Activated CD8-positive, alpha-beta memory T cell treated with anti-CD3 and anti-CD28 coated beads, Interleukin-2, amount 10 ng/mL, durations not matched to agents 7 days and 5 days (primary cell): Measurements from ENCODE around the gene ACKR4. TPM values are rescaled to one million over a fixed set of nuclear protein-coding genes. Genes with fewer than 3 reads are reported as not detected.

Experiments used
- ATAC-seq: fragments of 150-1000 bp; cut with Tn5 transposase; one replicate; pipeline ENCODE4 v1.10.0; 2021; ENCODE audit warnings: moderate library complexity
- CTCF ChIA-PET: fragments of 350-600 bp; sonication (Branson Sonifier 250); formaldehyde crosslinking; loops from one replicate; lab custom pipeline; 2021; ENCODE audit warnings: antibody characterized with exemption; lab: Charles Lee
- DNase-seq: peaks from one replicate; pipeline ENCODE4 v3.0.0-alpha.2; 2020
- H3K27ac Mint-ChIP-seq: one replicate; pipeline ENCODE4 v1.8.0; 2021; ENCODE audit warnings: mild to moderate bottlenecking, mixed read lengths
- H3K27me3 Mint-ChIP-seq: one replicate; pipeline ENCODE4 v1.8.0; 2021; ENCODE audit warnings: mixed read lengths
- H3K36me3 Mint-ChIP-seq: one replicate; pipeline ENCODE4 v1.8.0; 2021; ENCODE audit warnings: mild to moderate bottlenecking, mixed read lengths
- H3K4me1 Mint-ChIP-seq: one replicate; pipeline ENCODE4 v1.8.0; 2021; ENCODE audit warnings: mixed read lengths
- H3K4me3 Mint-ChIP-seq: one replicate; pipeline ENCODE4 v1.8.0; 2021; ENCODE audit warnings: mild to moderate bottlenecking, moderate library complexity, mixed read lengths
- H3K9me3 Mint-ChIP-seq: one replicate; pipeline ENCODE4 v1.8.0; 2022; ENCODE audit warnings: low read depth, mixed read lengths
- total RNA-seq, 2 experiments: library from RNA; stranded (reverse); gene quantifications; one replicate each; pipeline ENCODE4 v1.2.3, GENCODE V29; 2021

Gene ACKR4
- total RNA-seq, 2 experiments from 2014 or later = not detected

DNA sequence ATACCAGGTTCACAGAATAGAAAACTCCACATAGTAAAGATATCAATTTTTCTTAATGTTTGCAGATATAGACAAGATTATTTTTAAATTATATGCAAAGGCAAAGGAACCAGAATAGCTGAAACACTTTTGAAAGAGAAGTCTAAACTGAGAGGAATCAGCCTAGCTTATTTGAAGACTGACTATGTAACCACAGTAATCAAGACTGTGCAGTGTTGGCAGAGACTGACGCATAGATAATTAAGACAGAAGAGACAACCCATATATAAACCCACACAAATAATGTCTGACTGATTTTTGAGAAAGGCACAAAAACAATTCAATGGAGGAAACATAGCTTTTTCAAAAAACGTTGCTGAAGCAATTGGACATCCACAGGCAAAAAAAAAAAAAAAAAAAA, 28.6 kb upstream of the ACKR4 start:
- ATAC-seq (no peak), DNase-seq (no peak)
- Mint-ChIP-seq H3K27me3 (no peaks in the 10 kb centered on the region), H3K27ac (no peak overlapping the region), H3K9me3 (no peaks in the 10 kb centered on the region), H3K4me1 (peaks cover 4% of the 10 kb centered on the region), H3K36me3 (peaks cover 22% of the 10 kb centered on the region), H3K4me3 (no peak overlapping the region)
- CTCF ChIA-PET = no interaction called here

DNA sequence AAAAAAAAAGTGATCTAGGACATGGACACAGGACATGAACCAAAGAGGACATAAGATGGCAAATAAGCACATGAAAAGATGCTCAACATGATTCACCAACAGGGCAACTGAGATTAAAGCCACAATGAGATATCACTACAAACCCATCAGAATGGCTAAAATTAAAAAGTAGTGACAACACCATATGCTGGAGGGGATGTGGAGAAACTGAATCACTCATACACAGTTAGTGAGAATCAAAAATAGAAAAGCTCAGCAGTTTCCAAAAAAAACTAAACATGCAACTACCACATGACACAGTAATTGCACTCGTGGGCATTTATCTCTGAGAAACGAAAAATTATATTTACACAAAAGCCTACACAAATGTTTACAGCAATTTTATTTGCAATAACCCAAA, 27.9 kb upstream of the ACKR4 start:
- no peak for ATAC-seq
- no peak overlapping the region for H3K4me3 Mint-ChIP-seq

DNA sequence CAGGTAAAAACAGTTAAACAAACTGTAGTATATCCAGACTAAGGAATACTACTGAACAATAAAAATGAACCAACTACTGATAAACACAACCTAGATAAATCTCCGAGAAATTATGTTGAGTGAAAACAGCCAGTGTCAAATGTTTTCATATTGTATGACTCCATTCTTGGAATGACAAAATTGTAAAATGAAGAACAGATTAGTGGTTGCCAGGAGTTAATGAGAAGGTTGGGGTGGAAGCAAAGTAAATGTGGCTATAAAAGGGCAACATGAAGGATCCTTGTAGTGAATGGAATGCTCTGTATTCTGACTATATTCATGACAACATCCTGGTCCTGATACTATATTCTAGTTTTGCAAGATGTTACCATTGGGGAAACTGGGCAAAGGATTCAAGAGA, 27.5 kb upstream of the ACKR4 start:
- Mint-ChIP-seq H3K4me3 (no peak overlapping the region), H3K27me3 (no peaks in the 10 kb centered on the region), H3K9me3 (no peaks in the 10 kb centered on the region), H3K4me1 (peaks cover 4% of the 10 kb centered on the region), H3K36me3 (peaks cover 23% of the 10 kb centered on the region), H3K27ac (no peak overlapping the region)
- ATAC-seq = no peak
- no peak for DNase-seq
- CTCF ChIA-PET = no interaction called here

More for the DNA sequence above, 27.9 kb upstream of the ACKR4 start:
- Mint-ChIP-seq H3K27me3 (no peaks in the 10 kb centered on the region), H3K36me3 (peaks cover 23% of the 10 kb centered on the region), H3K27ac (no peak overlapping the region), H3K4me1 (peaks cover 4% of the 10 kb centered on the region), H3K9me3 (no peaks in the 10 kb centered on the region)
- DNase-seq = no peak
- CTCF ChIA-PET = no interaction called here

DNA sequence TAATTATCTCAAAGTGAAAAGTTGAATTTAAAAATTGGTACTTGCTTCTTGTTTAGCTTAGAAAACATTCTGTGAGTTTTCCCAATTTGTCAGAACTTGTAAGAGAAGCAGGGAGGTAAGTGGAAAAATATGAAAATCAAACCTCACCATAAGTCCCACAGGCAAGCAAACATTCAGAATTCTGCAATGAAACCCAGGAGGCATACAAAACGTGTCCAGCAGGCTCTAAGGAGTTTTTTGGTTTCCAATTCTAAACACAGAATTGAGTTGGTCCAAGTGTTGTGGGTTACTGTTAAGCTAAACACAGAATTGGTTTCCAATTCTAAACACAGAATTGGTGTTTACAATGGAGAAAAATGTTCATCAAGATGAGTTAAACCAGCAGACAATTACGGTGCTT, 27.1 kb upstream of the ACKR4 start:
- Mint-ChIP-seq H3K27ac (no peak overlapping the region), H3K4me3 (no peak overlapping the region), H3K4me1 (peaks cover 4% of the 10 kb centered on the region), H3K27me3 (no peaks in the 10 kb centered on the region), H3K9me3 (no peaks in the 10 kb centered on the region), H3K36me3 (peaks cover 23% of the 10 kb centered on the region)
- DNase-seq (no peak), ATAC-seq (no peak)
- CTCF ChIA-PET = no interaction called here

DNA sequence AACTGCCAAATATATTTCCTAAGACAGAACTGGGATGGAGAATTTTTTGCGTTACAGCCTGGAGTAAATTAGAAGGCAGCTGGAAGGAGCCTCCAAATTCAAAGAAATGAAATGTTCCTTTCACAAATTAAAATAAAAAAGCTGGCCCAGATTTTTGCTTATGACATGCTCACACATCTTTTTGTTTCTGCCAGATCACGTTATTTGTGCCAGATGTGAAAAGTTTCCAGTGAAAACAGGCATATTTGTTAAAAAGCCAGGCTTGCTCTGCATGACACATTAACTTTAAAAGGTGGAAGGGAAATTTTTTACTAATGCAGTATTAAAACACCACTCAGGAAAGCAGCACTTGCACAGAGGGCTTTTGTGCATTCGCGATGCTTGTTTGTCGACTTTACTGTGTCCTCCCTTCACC, 23.3 kb upstream of the ACKR4 start:
- CTCF ChIA-PET = interaction anchor here (0.5 kb wide), 1 partner anchor 48 kb away, joined by 3 read pairs; no protein-coding TSS in a partner anchor
- H3K27me3 Mint-ChIP-seq = no peaks in the 10 kb centered on the region
- ATAC-seq = no peak
- no peak overlapping the region for H3K4me3 Mint-ChIP-seq
- no peak for DNase-seq
- no peak overlapping the region for H3K27ac Mint-ChIP-seq
- H3K9me3 Mint-ChIP-seq = no peaks in the 10 kb centered on the region
- H3K4me1 Mint-ChIP-seq = peaks cover 2% of the 10 kb centered on the region
- H3K36me3 Mint-ChIP-seq = peaks cover 30% of the 10 kb centered on the region

DNA sequence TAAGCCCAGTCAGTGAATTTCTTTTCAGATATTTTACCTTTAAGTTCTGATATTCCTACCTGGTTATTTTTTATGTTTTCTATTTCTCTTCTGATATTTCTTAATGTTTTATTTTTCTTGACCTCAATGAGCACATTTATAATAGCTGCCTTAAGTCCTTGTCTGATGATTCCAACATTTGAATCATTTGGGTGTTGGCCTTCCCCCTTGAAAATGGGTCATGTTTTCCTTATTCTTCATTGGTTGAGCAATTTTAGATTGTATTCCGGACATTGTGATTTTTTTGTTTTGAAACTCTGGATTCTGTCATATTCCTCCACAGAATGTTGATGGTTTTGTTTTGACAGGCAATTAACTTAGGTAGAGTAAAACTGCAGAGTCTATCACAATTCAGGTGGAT, 9.7 kb upstream of the ACKR4 start:
- H3K27ac Mint-ChIP-seq = no peak overlapping the region
- CTCF ChIA-PET = no interaction called here
- no peak overlapping the region for H3K4me3 Mint-ChIP-seq
- H3K36me3 Mint-ChIP-seq = peaks cover 12% of the 10 kb centered on the region
- H3K4me1 Mint-ChIP-seq = no peaks in the 10 kb centered on the region
- H3K9me3 Mint-ChIP-seq = no peaks in the 10 kb centered on the region
- DNase-seq = no peak
- no peak for ATAC-seq
- no peaks in the 10 kb centered on the region for H3K27me3 Mint-ChIP-seq

DNA sequence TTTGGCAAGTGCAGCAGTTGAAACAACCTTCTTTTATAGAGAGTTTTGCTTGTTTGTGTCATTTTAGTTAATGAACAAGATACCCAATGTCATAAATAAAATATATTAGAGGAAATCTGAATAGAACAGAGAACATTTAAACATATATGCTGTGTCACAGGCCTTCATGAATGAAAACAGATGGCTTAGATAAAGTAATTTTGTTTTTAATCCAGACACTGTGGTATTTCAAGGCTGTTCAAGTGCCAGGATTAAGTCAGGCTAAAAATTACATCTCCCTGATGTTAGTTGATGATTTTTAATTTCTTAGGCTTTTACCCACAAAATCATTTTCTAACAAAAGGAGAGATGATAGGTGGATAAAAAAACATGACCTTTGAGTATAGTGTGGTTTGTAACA, 4.9 kb upstream of the ACKR4 start:
- peaks cover 24% of the 10 kb centered on the region for H3K36me3 Mint-ChIP-seq
- no peak overlapping the region for H3K4me3 Mint-ChIP-seq
- CTCF ChIA-PET = interaction anchor here (1.0 kb wide), 1 partner anchor 15 kb away, joined by 4 read pairs; no protein-coding TSS in a partner anchor
- H3K27ac Mint-ChIP-seq = no peak overlapping the region
- peaks cover 1% of the 10 kb centered on the region for H3K4me1 Mint-ChIP-seq
- no peaks in the 10 kb centered on the region for H3K27me3 Mint-ChIP-seq
- DNase-seq = no peak
- H3K9me3 Mint-ChIP-seq = no peaks in the 10 kb centered on the region
- ATAC-seq = no peak

DNA sequence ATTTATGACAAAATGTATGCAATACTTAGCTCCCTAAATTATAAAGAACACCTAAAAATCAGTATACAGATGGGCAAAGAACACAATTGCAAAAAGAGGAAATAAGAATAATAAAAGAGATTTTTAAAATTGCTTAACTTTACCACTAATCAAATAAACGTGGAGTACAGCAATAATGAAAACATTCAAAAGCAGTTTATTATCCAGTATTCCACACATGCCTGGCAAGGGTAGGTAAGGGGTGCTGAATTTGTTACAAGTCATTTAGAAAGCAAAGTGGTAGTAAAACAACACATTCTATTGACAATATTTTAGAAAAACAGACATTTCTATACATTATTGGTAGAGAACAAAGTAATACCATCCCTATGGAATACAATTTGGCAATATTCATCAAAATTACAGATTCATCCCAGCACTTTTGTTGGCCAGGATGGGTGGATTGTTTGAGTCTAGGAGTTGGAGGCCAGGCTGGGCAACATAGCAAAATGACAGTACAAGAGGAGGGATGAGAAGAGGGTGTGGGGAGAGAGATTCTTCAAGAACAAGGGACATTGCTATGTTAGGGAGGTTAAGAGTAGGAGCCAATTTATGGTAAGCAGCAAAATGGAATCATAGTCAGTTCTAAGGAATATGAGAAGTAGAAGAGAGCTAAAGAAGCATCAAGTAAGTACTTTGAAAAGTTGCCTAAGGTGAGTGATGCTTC, 3.7 kb upstream of the ACKR4 start:
- no peak overlapping the region for H3K27ac Mint-ChIP-seq
- H3K36me3 Mint-ChIP-seq = peaks cover 25% of the 10 kb centered on the region
- peaks cover 1% of the 10 kb centered on the region for H3K4me1 Mint-ChIP-seq
- H3K27me3 Mint-ChIP-seq = no peaks in the 10 kb centered on the region
- H3K9me3 Mint-ChIP-seq = no peaks in the 10 kb centered on the region
- CTCF ChIA-PET = interaction anchor here (1.0 kb wide), 1 partner anchor 16 kb away, joined by 4 read pairs; no protein-coding TSS in a partner anchor
- no peak for DNase-seq
- H3K4me3 Mint-ChIP-seq = no peak overlapping the region
- ATAC-seq = no peak

DNA sequence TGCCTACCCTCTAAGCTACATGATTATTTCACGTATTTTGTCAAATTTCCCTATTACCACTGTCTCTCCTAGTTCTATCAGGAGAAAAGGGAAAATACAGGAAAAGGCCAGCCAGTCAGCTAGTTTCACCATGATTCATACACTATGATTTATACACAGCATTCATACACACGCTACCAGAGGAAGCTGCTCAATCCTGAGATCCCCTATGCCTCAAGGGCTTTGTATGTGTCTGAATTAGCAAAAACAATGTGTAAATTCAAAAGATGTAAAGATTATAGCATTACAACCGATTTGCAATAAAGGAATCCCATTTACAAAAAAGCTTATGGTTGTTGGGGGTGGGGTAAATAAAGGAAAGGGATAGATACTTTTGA, 3.1 kb upstream of the ACKR4 start:
- no peaks in the 10 kb centered on the region for H3K9me3 Mint-ChIP-seq
- peaks cover 28% of the 10 kb centered on the region for H3K36me3 Mint-ChIP-seq
- ATAC-seq = no peak
- peaks cover 1% of the 10 kb centered on the region for H3K4me1 Mint-ChIP-seq
- CTCF ChIA-PET = no interaction called here
- no peaks in the 10 kb centered on the region for H3K27me3 Mint-ChIP-seq
- H3K27ac Mint-ChIP-seq = no peak overlapping the region
- no peak for DNase-seq
- H3K4me3 Mint-ChIP-seq = no peak overlapping the region

DNA sequence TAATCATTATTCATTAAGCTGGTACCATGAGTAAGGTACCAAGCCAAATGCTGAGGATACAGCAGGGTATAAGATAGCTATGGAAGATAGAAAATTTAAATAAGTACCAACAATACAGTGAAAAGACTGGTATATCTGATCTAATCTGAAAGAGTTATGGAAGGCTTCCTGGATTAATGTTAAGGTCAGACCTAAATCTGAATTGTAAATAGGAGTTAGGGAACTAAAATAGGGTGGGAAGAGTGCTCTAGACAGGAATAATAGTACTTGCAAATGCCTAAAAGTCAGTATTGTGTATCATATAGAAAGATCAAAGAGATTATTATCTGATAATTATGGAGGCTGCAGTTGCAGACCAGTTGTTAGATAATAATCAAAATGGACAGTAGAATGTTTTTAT, 2.6 kb upstream of the ACKR4 start:
- Mint-ChIP-seq H3K4me1 (peaks cover 1% of the 10 kb centered on the region), H3K27me3 (no peaks in the 10 kb centered on the region), H3K36me3 (peaks cover 26% of the 10 kb centered on the region), H3K9me3 (no peaks in the 10 kb centered on the region), H3K4me3 (no peak overlapping the region), H3K27ac (no peak overlapping the region)
- ATAC-seq (no peak), DNase-seq (no peak)
- CTCF ChIA-PET = interaction anchor here (0.8 kb wide), 1 partner anchor 58 kb away, joined by 3 read pairs; no protein-coding TSS in a partner anchor

DNA sequence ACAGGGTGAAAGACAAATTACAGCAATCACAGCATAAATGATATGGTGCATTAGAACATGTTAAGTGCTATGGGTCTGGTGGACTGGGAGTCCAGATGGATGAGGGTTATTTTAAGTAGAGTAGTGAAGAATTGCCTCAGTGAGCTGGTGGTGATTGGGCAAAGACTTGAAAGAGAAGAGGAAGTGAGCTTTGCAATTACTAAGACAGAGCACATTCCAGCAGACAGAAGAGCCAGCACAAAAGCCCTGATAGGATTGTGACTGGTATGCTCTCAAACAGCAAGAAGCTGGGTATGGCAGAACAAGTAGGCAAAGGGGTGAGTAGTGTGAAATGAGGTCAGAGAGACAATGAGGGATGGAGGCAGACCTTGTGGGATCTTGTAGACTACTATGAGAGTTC, 2.1 kb upstream of the ACKR4 start:
- no peaks in the 10 kb centered on the region for H3K9me3 Mint-ChIP-seq
- peaks cover 23% of the 10 kb centered on the region for H3K36me3 Mint-ChIP-seq
- no peaks in the 10 kb centered on the region for H3K27me3 Mint-ChIP-seq
- ATAC-seq (no peak), DNase-seq (no peak)
- CTCF ChIA-PET = interaction anchor here (0.8 kb wide), 1 partner anchor 59 kb away, joined by 3 read pairs; no protein-coding TSS in a partner anchor
- no peak overlapping the region for H3K27ac Mint-ChIP-seq
- peaks cover 1% of the 10 kb centered on the region for H3K4me1 Mint-ChIP-seq
- no peak overlapping the region for H3K4me3 Mint-ChIP-seq

DNA sequence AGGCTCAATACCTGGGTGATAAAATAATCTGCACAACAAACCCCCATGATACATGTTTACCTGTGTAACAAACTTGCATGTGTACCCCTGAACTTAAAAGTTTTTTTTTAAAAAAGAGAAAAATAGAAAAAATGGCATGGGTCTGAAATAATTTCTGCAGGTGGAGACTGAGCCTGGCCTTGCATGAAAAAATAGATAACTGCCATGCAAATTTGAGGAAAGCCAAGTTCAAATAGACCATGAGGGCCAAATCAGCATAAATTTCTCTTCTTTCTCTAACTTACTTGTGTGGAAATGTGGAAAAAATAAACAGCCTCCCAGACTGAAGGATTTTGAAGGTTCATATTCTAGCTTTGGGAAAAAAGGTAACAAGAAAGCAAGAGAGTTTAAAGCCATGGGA, 744 bp upstream of the ACKR4 start:
- peaks cover 16% of the 10 kb centered on the region for H3K36me3 Mint-ChIP-seq
- H3K27me3 Mint-ChIP-seq = no peaks in the 10 kb centered on the region
- no peak for DNase-seq
- H3K9me3 Mint-ChIP-seq = no peaks in the 10 kb centered on the region
- CTCF ChIA-PET = no interaction called here
- H3K27ac Mint-ChIP-seq = no peak overlapping the region
- peaks cover 1% of the 10 kb centered on the region for H3K4me1 Mint-ChIP-seq
- no peak overlapping the region for H3K4me3 Mint-ChIP-seq
- no peak for ATAC-seq

DNA sequence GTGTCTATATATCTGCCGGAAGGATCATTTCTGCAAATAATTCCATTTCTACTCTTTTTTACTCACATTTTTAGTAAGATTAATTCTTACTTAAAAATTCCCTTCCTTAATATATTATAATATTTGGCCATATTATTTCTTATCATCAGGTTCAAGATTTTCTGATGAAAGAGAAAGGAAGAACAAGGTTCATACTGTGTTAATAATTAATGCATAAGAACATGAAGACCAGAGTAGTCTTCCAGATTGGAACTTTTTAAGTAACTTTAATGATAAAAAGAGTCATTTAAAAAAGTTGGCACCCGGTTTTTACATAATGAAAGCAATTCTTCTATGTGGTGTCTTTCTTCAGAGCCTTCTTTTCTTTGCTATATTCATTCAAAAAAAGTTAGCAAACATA, 590 bp downstream of the ACKR4 start:
- CTCF ChIA-PET = no interaction called here
- H3K9me3 Mint-ChIP-seq = no peaks in the 10 kb centered on the region
- ATAC-seq (no peak), DNase-seq (no peak)
- H3K27me3 Mint-ChIP-seq = no peaks in the 10 kb centered on the region
- H3K27ac Mint-ChIP-seq = no peak overlapping the region
- peaks cover 16% of the 10 kb centered on the region for H3K36me3 Mint-ChIP-seq
- H3K4me1 Mint-ChIP-seq = peaks cover 1% of the 10 kb centered on the region
- no peak overlapping the region for H3K4me3 Mint-ChIP-seq

DNA sequence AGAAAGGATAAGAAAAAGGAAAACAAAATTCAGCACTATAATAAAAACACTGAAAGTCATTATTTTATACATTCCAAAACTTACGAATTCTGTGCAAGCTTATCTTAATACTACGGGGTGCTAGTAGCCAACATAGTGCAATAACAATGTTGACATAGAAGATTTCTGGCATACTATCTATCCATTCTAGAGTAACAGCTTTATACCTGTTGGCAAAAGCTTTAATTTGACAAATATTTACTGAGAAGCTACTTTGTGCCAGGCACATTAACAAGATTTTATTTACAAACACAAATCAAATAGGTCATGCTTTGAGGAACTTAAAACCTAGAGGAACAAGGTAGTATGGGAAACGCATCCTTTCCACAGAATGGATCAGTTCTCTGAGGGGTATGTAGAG, 1.1 kb downstream of the ACKR4 start:
- Mint-ChIP-seq H3K36me3 (peaks cover 18% of the 10 kb centered on the region), H3K4me3 (no peak overlapping the region), H3K27me3 (no peaks in the 10 kb centered on the region), H3K27ac (no peak overlapping the region), H3K4me1 (peaks cover 1% of the 10 kb centered on the region), H3K9me3 (no peaks in the 10 kb centered on the region)
- ATAC-seq (no peak), DNase-seq (no peak)
- CTCF ChIA-PET = no interaction called here
